ENCODE measurements around the gene WIZ.

DNA sequence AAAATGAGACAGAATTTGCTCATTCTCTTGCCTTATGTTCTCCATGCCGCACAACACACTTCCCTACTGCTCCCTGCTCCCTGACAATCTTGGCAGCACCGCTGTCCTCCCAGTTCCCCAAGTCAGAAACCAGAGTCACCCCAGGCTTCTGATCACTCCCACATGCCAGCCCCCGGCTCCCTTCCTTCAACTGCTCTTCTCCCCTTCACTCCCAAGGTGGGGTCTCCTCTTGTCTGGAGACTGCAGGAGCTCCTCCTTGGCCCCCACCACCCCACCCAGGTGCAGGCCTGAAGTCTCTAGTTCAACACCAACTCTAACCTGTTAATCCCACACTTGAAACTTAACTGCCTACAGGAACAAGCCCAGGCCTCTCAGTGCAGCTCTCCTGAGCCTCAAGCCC lies 53.3 kb downstream of the WIZ start:
- TF ChIP-seq CTCF (IDR thresholded peaks at IDR 0.05): no peak
- no peak for TF ChIP-seq POLR2A (IDR thresholded peaks at IDR 0.05)

Data from prostate gland (tissue), 2 donors.